ENCODE results near the gene GAL3ST3. TPM values are rescaled to one million over a fixed set of nuclear protein-coding genes. Genes with fewer than 3 reads are reported as not detected.
A peak's percentile ranks its signal among the peaks of the same experiment; 100 is the strongest.

GAL3ST3 gene
- total and polyA plus RNA-seq, 2 of the 8 experiments (the other 6 are each of a cell fraction or from before 2014, with no cell fraction given) = 21.1 to 21.4 TPM

DNA sequence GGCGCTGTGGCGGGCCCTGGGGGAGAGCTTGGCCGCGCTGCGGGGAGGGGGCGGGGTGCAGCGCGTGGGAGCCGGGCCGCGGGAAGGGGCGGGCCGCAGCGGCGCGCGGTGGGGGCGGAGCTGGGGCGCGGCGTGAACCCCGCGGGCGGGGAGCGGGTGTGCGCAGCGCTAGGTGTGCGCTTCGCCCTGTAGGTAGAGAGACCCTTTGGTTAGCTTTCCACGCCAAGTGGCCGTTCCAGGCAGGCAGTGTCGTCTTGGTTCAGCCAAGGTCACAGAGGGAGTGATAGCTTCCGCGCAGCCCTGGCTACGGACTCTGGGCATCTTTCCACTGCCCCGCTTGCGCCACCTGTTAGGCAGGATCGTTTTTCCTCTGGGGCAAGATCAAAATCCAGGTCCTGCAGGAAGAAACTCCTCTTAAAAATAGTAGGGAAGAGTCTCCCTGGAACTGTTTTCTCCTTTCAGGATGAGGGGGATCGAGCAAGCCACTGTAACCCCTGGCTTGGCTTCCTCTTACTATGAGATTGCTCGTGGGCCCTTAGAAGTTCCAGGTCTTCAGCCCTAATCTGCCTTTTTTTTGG, 46.2 kb downstream of the GAL3ST3 start (continued):
- TF ChIP-seq, protein P1, sequence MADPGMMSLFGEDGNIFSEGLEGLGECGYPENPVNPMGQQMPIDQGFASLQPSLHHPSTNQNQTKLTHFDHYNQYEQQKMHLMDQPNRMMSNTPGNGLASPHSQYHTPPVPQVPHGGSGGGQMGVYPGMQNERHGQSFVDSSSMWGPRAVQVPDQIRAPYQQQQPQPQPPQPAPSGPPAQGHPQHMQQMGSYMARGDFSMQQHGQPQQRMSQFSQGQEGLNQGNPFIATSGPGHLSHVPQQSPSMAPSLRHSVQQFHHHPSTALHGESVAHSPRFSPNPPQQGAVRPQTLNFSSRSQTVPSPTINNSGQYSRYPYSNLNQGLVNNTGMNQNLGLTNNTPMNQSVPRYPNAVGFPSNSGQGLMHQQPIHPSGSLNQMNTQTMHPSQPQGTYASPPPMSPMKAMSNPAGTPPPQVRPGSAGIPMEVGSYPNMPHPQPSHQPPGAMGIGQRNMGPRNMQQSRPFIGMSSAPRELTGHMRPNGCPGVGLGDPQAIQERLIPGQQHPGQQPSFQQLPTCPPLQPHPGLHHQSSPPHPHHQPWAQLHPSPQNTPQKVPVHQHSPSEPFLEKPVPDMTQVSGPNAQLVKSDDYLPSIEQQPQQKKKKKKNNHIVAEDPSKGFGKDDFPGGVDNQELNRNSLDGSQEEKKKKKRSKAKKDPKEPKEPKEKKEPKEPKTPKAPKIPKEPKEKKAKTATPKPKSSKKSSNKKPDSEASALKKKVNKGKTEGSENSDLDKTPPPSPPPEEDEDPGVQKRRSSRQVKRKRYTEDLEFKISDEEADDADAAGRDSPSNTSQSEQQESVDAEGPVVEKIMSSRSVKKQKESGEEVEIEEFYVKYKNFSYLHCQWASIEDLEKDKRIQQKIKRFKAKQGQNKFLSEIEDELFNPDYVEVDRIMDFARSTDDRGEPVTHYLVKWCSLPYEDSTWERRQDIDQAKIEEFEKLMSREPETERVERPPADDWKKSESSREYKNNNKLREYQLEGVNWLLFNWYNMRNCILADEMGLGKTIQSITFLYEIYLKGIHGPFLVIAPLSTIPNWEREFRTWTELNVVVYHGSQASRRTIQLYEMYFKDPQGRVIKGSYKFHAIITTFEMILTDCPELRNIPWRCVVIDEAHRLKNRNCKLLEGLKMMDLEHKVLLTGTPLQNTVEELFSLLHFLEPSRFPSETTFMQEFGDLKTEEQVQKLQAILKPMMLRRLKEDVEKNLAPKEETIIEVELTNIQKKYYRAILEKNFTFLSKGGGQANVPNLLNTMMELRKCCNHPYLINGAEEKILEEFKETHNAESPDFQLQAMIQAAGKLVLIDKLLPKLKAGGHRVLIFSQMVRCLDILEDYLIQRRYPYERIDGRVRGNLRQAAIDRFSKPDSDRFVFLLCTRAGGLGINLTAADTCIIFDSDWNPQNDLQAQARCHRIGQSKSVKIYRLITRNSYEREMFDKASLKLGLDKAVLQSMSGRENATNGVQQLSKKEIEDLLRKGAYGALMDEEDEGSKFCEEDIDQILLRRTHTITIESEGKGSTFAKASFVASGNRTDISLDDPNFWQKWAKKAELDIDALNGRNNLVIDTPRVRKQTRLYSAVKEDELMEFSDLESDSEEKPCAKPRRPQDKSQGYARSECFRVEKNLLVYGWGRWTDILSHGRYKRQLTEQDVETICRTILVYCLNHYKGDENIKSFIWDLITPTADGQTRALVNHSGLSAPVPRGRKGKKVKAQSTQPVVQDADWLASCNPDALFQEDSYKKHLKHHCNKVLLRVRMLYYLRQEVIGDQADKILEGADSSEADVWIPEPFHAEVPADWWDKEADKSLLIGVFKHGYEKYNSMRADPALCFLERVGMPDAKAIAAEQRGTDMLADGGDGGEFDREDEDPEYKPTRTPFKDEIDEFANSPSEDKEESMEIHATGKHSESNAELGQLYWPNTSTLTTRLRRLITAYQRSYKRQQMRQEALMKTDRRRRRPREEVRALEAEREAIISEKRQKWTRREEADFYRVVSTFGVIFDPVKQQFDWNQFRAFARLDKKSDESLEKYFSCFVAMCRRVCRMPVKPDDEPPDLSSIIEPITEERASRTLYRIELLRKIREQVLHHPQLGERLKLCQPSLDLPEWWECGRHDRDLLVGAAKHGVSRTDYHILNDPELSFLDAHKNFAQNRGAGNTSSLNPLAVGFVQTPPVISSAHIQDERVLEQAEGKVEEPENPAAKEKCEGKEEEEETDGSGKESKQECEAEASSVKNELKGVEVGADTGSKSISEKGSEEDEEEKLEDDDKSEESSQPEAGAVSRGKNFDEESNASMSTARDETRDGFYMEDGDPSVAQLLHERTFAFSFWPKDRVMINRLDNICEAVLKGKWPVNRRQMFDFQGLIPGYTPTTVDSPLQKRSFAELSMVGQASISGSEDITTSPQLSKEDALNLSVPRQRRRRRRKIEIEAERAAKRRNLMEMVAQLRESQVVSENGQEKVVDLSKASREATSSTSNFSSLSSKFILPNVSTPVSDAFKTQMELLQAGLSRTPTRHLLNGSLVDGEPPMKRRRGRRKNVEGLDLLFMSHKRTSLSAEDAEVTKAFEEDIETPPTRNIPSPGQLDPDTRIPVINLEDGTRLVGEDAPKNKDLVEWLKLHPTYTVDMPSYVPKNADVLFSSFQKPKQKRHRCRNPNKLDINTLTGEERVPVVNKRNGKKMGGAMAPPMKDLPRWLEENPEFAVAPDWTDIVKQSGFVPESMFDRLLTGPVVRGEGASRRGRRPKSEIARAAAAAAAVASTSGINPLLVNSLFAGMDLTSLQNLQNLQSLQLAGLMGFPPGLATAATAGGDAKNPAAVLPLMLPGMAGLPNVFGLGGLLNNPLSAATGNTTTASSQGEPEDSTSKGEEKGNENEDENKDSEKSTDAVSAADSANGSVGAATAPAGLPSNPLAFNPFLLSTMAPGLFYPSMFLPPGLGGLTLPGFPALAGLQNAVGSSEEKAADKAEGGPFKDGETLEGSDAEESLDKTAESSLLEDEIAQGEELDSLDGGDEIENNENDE (IDR thresholded peaks at IDR 0.05; ENCODE audit: insufficient replicate concordance, low read length) = no peak
- TF ChIP-seq SIRT6 (IDR thresholded peaks at IDR 0.05; ENCODE audit: low read length) (no peak), POLR2AphosphoS5 (IDR thresholded peaks at IDR 0.05; ENCODE audit: low read depth, low read length) (0 out of 2 replicates have a peak, but pooled peaks have one; percentile 10), SP2 (IDR thresholded peaks at IDR 0.05; ENCODE audit: low read length) (no peak), BRCA1 (IDR thresholded peaks at IDR 0.05; ENCODE audit: low read depth, low read length) (no peak), PHF8 (conservative IDR thresholded peaks at IDR 0.05; ENCODE audit: low read depth, low read length) (peak; percentile 16; the same call in 1 of the 2 replicates), BACH1 (IDR thresholded peaks at IDR 0.05; ENCODE audit: low read length) (0 out of 2 replicates have a peak, but pooled peaks have one; percentile 4), POLR2A (IDR thresholded peaks at IDR 0.05; ENCODE audit: control extremely low read depth in 1 of 2, low read depth in 2 of 2, low read length in 2 of 2) (no peak)
- TF ChIP-seq, protein P2, sequence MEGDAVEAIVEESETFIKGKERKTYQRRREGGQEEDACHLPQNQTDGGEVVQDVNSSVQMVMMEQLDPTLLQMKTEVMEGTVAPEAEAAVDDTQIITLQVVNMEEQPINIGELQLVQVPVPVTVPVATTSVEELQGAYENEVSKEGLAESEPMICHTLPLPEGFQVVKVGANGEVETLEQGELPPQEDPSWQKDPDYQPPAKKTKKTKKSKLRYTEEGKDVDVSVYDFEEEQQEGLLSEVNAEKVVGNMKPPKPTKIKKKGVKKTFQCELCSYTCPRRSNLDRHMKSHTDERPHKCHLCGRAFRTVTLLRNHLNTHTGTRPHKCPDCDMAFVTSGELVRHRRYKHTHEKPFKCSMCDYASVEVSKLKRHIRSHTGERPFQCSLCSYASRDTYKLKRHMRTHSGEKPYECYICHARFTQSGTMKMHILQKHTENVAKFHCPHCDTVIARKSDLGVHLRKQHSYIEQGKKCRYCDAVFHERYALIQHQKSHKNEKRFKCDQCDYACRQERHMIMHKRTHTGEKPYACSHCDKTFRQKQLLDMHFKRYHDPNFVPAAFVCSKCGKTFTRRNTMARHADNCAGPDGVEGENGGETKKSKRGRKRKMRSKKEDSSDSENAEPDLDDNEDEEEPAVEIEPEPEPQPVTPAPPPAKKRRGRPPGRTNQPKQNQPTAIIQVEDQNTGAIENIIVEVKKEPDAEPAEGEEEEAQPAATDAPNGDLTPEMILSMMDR (IDR thresholded peaks at IDR 0.05; ENCODE audit: control extremely low read depth in 1 of 3, insufficient read depth in 1 of 3, low read depth in 1 of 3, low read length in 3 of 3) = peak in 2 of 3 experiments; percentile 6 to 8; a peak in 2 of 4 replicates

All from H1 (cell line).